ENCODE results near the gene IZUMO2.
"Not testable (repeated sequence)": the region's sequence is repeated elsewhere in the genome, so short reads cannot be mapped to it uniquely, and the experiment has no call there.

Gene IZUMO2

GRCh38 chr19:50184196-50184595, 21.1 kb upstream of the IZUMO2 start:
- no peak for DNase-seq (ENCODE audit: low spot score)

- DNase-seq (ENCODE audit: low spot score): no peak
These were observed 18.0 kb upstream of the IZUMO2 start for GRCh38 chr19:50181121-50181520.

GRCh38 chr19:50178859-50179537, 15.9 kb upstream of the IZUMO2 start:
- no peak for DNase-seq (ENCODE audit: low spot score)

GRCh38 chr19:50178320-50178719, 15.2 kb upstream of the IZUMO2 start:
- DNase-seq (ENCODE audit: low spot score): no peak

GRCh38 chr19:50176775-50177174, 13.7 kb upstream of the IZUMO2 start:
- no peak for DNase-seq (ENCODE audit: low spot score)

GRCh38 chr19:50175924-50176323, 12.8 kb upstream of the IZUMO2 start:
- no peak for DNase-seq (ENCODE audit: low spot score)

GRCh38 chr19:50174100-50174793, 11.2 kb upstream of the IZUMO2 start:
- no peak for DNase-seq (ENCODE audit: low spot score)

GRCh38 chr19:50173127-50173526, 10.0 kb upstream of the IZUMO2 start:
- DNase-seq (ENCODE audit: low spot score): no peak

GRCh38 chr19:50172726-50173125, 9.6 kb upstream of the IZUMO2 start:
- no peak for DNase-seq (ENCODE audit: low spot score)

GRCh38 chr19:50171752-50172151, 8.7 kb upstream of the IZUMO2 start:
- no peak for DNase-seq (ENCODE audit: low spot score)

- DNase-seq (ENCODE audit: low spot score): no peak
These were observed 4.2 kb upstream of the IZUMO2 start for GRCh38 chr19:50167314-50167721.

- DNase-seq (ENCODE audit: low spot score): no peak
These were observed 4.0 kb downstream of the IZUMO2 start for GRCh38 chr19:50159078-50159477.

GRCh38 chr19:50158577-50158976, 4.5 kb downstream of the IZUMO2 start:
- DNase-seq (ENCODE audit: low spot score): no peak

- DNase-seq (ENCODE audit: low spot score): no peak
These were observed 7.5 kb downstream of the IZUMO2 start for GRCh38 chr19:50155520-50156109.

- no peak for DNase-seq (ENCODE audit: low spot score)
These were observed 8.6 kb downstream of the IZUMO2 start for GRCh38 chr19:50154529-50154928.

GRCh38 chr19:50152578-50152977, 10.5 kb downstream of the IZUMO2 start:
- DNase-seq (ENCODE audit: low spot score): no peak

- DNase-seq (ENCODE audit: low spot score): no peak
These were observed 14.6 kb downstream of the IZUMO2 start for GRCh38 chr19:50148528-50148927.

- DNase-seq (ENCODE audit: low spot score): peak; percentile 93
These were observed 15.3 kb downstream of the IZUMO2 start for GRCh38 chr19:50147462-50148423.

- not testable (repeated sequence) for DNase-seq (ENCODE audit: low spot score)
These were observed 21.2 kb downstream of the IZUMO2 start for GRCh38 chr19:50141921-50142320.

GRCh38 chr19:50140118-50140845, 22.8 kb downstream of the IZUMO2 start:
- not testable (repeated sequence) for DNase-seq (ENCODE audit: low spot score)

GRCh38 chr19:50136603-50137365, 26.3 kb downstream of the IZUMO2 start:
- not testable (repeated sequence) for DNase-seq (ENCODE audit: low spot score)

All from putamen (tissue), 1 donor.